ENCODE results near the gene HAUS7. TPM values are rescaled to one million over a fixed set of nuclear protein-coding genes. Genes with fewer than 3 reads are reported as not detected.
"Not testable (repeated sequence)": the region's sequence is repeated elsewhere in the genome, so short reads cannot be mapped to it uniquely, and the experiment has no call there.

Gene HAUS7
- total RNA-seq, 1 donor from 2014 or later = 23.0 TPM

DNA sequence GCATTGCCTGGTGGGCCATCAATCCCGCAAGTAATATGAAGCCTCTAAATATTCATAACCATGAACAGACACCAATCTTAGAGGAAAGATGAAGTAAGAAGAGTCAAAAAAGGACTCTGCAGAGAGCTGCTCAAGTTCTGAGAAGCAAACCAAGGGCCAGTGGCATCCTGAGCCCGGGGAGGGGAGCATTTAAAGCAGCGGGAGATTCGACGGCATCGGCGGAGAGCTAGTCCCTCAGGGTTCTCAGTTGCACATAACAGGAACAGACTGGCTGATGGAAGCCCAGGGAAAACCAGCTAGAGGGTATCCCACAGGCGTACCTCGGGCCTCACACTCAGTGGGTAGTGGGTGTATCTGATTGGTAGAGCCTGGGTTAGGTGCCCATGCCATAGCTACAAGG lies 64.4 kb downstream of the HAUS7 start:
- Histone ChIP-seq H3K9me3 (no peaks in the 10 kb centered on the region), H3K4me3 (no peak overlapping the region), H3K27ac (no peak overlapping the region), H3K36me3 (no peaks in the 10 kb centered on the region), H3K4me1 (no peaks in the 10 kb centered on the region), H3K27me3 (no peaks in the 10 kb centered on the region)
- ATAC-seq (no peak), DNase-seq (no peak)
- TF ChIP-seq, protein P1, sequence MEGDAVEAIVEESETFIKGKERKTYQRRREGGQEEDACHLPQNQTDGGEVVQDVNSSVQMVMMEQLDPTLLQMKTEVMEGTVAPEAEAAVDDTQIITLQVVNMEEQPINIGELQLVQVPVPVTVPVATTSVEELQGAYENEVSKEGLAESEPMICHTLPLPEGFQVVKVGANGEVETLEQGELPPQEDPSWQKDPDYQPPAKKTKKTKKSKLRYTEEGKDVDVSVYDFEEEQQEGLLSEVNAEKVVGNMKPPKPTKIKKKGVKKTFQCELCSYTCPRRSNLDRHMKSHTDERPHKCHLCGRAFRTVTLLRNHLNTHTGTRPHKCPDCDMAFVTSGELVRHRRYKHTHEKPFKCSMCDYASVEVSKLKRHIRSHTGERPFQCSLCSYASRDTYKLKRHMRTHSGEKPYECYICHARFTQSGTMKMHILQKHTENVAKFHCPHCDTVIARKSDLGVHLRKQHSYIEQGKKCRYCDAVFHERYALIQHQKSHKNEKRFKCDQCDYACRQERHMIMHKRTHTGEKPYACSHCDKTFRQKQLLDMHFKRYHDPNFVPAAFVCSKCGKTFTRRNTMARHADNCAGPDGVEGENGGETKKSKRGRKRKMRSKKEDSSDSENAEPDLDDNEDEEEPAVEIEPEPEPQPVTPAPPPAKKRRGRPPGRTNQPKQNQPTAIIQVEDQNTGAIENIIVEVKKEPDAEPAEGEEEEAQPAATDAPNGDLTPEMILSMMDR (IDR thresholded peaks at IDR 0.05) = no peak
- intact Hi-C loops (cut with DNase I) = no loop called here

DNA sequence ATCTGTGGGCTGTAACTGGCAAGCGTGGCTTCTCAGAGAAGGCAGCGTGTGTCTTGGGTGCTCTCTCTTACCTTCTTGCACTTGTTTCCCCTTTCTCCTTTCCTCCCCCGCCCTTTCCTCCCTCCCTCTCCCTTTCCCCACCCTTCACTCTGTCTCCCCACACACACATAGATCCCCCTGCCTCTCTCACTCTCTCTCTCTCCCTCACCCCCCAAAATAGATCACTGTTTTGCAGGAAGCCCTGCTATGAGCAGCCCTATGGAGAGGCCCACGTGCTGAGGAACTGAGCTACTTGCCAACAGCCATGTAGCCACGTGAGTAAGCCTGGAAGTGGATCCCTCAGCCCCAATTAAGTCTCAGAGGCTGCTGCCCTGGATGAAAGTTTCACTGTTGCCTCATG lies 65.0 kb downstream of the HAUS7 start:
- no peaks in the 10 kb centered on the region for H3K36me3 ChIP-seq
- H3K27ac ChIP-seq = no peak overlapping the region
- no peaks in the 10 kb centered on the region for H3K9me3 ChIP-seq
- DNase-seq = no peak
- no peak for ATAC-seq
- no peaks in the 10 kb centered on the region for H3K4me1 ChIP-seq
- no peaks in the 10 kb centered on the region for H3K27me3 ChIP-seq
- intact Hi-C loops (cut with DNase I) = no loop called here
- TF ChIP-seq, protein P1 (IDR thresholded peaks at IDR 0.05) = no peak
- H3K4me3 ChIP-seq = no peak overlapping the region

DNA sequence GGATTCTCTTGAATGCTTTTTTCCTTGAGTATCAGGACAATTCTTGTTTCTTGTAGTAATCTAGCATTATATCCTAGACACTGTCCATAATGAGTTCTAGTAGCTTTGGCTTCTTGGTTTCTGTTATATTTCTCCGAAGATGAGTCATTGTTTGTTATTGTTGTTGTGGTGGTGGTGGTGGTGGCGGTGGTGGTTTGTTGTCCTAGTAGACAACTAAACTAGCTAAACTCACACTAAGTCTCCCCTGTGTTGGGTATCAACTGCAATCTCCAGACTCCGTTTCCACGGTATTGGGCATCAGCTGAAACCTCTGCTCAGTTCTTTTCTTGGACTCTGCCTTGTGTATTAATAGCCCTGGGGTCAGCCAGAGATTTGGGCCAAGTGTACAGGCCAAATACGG lies 66.0 kb downstream of the HAUS7 start:
- H3K4me1 ChIP-seq; H3K27me3 ChIP-seq; DNase-seq; H3K36me3 ChIP-seq; H3K4me3 ChIP-seq; H3K27ac ChIP-seq; H3K9me3 ChIP-seq; intact Hi-C loops (cut with DNase I); ATAC-seq: not testable (repeated sequence)

DNA sequence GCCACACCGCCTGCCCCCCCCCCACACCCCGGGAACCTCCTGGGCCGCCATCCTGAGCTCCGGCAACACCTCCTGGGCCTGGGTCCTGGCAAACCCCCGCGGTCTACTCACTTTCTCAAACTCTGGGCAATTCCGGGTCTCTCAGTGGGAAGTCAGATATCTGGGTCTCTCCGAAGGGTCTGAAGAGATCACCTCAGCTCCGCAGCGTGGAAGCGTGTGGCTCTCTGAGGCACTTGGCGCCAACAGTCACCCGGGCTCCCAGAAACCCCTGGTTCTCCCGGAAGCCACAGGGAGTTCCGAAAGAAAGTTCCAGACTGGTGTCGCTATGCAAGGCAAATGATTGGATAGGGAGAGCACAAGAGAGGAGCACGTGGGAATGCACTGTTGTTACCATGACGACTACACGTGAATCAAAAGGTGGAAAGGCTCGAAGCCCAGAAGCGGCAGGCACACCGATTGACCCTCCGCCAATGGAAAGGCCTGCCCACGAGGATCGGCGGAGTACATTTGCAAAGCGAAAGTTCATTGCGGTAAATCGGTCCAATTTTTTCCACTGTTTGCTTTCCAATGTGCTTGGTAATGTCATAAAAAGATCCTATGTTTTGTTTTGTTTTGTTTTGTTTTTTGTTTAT lies 69.1 kb downstream of the HAUS7 start, which contains the start of gene PNMA6E:
Gene PNMA6E, minus strand, starts transcription at position 218 of the 632 bp plus-strand sequence. CDS start 2,501 bp downstream, outside the sequence.
- Histone ChIP-seq H3K4me1 (no peaks in the 10 kb centered on the region), H3K36me3 (no peaks in the 10 kb centered on the region), H3K4me3 (no peak within 1 kb of the TSS), H3K27me3 (no peaks in the 10 kb centered on the region), H3K27ac (no peak within 1 kb of the TSS), H3K9me3 (no peaks in the 10 kb centered on the region)
- intact Hi-C loops (cut with DNase I) = no loop called here
- TF ChIP-seq, protein P1 (IDR thresholded peaks at IDR 0.05) = no peak
- peak; percentile 1 for DNase-seq
- ATAC-seq = no peak

DNA sequence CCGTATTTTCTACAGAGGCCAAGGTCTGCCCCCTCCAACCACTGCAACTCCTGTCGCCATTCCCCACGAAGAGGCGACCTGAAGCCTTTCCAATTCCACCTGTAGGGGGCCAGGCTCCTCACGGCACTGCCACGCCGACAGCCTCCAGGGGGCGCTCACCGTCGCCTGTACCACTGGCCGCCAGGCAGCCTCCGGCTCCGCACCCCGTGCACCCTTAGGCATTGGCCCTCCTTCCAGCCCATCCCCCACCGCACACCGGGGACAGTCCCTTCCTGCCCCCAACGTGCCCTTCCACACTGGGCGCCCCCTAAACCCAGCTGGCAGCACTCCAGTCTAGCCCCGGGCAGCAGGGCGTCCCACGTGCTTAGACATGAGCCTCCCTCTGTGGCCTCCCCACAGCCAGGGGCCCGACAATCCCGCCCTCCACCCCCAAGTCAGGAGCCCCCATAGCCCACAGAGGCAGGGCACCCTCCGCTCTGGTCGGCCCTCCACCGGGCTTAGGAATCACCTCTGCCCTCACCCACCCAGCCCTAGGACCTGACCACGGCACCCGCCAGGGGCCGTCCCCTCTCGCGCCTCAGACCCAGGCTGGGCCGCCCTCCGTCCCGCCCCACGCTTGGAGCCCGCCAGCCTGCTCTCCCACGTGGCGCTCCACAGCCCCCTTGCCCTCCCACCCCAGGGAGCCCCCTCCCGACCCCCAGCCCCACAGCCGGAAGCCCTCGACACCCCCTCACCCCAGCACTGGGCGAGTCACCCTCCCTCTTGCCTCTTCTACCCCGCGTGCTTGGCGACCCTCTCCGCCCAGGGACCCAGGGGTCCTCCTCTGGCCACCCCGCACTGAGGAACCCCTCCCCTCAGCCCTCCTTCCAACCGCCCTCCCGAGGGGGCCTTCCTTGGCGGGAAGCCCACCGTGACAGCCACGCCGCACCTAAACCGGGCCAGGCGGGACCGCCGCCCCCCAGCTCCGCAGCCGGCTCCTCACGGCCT lies 69.9 kb downstream of the HAUS7 start:
- ATAC-seq = peak; percentile 91
- H3K27me3 ChIP-seq = no peaks in the 10 kb centered on the region

More for the DNA sequence above, 69.9 kb downstream of the HAUS7 start:
- no peaks in the 10 kb centered on the region for H3K4me1 ChIP-seq
- peak; percentile 76 for DNase-seq
- TF ChIP-seq, protein P1 (IDR thresholded peaks at IDR 0.05) = peak; percentile 59
- no peaks in the 10 kb centered on the region for H3K9me3 ChIP-seq
- no peak overlapping the region for H3K27ac ChIP-seq
- H3K4me3 ChIP-seq = no peak overlapping the region
- intact Hi-C loops (cut with DNase I) = no loop called here
- no peaks in the 10 kb centered on the region for H3K36me3 ChIP-seq
